GM19463 (cell line): ENCODE measurements around the gene SNX8.

Experiments
- ATAC-seq: cut with Tn5 transposase; IDR thresholded peaks from one replicate; pipeline ENCODE4 v1.9.1; 2021; ENCODE audit warnings: mild to moderate bottlenecking, moderate library complexity; ENCODE audit not compliant: unreplicated experiment

SNX8 gene

GRCh38 chr7:2224934-2225333 lies 89.3 kb downstream of the SNX8 start:
- no peak for ATAC-seq

DNA sequence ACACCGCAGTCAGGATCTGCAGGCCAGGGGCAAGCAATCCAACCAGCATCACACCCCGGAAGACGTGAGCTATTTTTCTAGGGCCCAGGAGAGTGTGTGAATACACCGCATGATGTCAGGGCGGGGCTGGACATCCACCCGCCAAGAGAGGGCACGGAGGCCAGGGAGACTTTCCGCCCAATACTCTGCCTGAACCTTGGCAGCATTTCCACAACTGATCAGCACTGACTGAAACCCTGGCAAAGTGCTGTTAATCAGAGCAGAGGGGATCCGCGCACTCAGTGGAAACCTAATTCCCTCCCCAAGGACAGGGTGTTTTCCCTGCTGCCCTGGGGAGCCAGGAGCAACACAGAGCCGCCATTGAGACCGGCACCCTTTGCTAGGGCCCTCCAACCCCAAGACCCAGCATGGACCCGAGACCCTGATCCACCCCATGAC lies 89.7 kb downstream of the SNX8 start:
- ATAC-seq, result no peak

- ATAC-seq, result no peak
These were observed 90.9 kb downstream of the SNX8 start for GRCh38 chr7:2223321-2223720.

- ATAC-seq, result no peak
These were observed 91.7 kb downstream of the SNX8 start for GRCh38 chr7:2222516-2222915.

GRCh38 chr7:2220954-2221353 lies 93.3 kb downstream of the SNX8 start:
- ATAC-seq, result no peak

DNA sequence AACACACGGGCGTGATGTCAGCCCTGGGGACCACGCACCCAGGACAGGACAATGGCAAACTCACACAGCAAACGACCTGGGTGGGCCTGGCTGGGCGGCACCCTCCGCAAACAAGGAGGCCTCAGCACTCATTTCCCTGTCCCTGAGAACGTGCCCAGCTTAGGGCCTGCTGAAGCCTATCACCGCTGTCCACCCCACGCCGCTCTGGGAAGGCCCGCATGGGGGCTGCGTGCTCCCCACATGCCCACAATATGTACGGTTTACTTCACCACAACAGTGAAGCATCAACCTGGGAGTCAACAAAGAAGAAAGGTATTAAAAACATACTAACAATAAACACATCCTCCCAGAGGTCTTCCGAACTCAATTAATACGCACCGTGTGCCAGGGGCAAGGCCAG lies 93.7 kb downstream of the SNX8 start:
- no peak for ATAC-seq

DNA sequence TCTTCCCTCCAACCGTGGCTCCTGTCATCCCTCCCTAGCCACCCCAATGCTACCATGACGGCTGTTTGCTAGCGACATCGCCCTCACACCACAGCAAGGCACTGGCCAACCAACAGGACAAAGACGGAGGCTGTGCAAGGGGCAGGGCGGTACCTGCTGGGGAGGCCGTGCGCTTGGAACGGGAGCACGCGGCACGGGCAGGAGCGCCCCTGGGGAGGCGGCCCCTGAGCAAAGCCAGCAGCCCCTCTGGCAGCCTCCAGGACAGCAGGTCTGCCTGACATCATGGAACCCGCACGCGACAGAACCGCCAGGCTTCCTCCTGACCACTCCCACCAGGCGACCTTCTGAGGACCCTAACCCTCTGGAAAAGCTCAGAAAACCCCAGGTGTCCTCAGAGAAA lies 94.2 kb downstream of the SNX8 start:
- no peak for ATAC-seq

DNA sequence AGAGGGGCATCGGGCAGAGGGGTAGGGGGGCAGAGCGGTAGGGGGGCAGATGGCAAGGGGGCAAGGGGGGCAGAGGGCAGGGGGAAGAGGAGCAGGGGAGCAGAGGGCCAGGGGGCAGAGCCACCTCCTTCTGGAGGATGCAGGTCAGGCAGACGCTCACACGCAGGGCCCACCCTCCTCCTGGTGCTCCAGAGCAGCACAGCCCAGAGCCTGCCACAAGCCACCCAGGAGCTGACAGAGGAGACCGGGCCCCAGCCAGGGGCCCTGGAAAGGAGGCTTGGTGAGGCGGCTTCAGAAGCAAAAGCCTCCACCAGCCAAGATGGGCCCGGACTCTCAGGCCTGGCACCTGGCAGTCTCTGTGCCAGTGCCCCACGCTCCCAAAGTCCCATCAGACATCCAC lies 94.6 kb downstream of the SNX8 start:
- no peak for ATAC-seq

- ATAC-seq, result no peak
These were observed 95.1 kb downstream of the SNX8 start for GRCh38 chr7:2219136-2219535.

GRCh38 chr7:2218444-2218785 lies 95.8 kb downstream of the SNX8 start:
- ATAC-seq, result no peak

GRCh38 chr7:2217716-2218443 lies 96.4 kb downstream of the SNX8 start:
- ATAC-seq, result no peak

GRCh38 chr7:2217206-2217605 lies 97.0 kb downstream of the SNX8 start:
- ATAC-seq, result no peak

DNA sequence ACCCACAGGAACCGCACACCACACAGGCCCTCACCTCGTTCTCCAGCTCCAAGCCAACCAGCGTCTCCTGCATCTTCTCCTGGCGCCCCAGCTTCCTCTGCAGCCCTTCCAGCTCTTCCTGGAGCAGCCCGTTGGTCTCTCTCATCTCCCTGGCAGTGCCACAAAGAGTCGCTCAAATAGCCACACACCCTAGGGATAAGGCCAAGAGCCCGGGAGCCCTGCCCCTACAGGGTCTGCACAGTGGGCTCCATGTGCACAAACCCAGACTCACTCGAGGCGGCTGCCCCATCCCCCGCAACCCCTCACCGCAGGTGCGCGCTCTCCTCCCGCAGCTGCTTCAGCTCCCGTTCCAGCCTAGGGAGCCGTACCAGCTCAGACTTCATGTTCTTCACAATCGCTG lies 98.4 kb downstream of the SNX8 start:
- no peak for ATAC-seq

GRCh38 chr7:2214636-2215035 lies 99.6 kb downstream of the SNX8 start:
- ATAC-seq, result no peak

DNA sequence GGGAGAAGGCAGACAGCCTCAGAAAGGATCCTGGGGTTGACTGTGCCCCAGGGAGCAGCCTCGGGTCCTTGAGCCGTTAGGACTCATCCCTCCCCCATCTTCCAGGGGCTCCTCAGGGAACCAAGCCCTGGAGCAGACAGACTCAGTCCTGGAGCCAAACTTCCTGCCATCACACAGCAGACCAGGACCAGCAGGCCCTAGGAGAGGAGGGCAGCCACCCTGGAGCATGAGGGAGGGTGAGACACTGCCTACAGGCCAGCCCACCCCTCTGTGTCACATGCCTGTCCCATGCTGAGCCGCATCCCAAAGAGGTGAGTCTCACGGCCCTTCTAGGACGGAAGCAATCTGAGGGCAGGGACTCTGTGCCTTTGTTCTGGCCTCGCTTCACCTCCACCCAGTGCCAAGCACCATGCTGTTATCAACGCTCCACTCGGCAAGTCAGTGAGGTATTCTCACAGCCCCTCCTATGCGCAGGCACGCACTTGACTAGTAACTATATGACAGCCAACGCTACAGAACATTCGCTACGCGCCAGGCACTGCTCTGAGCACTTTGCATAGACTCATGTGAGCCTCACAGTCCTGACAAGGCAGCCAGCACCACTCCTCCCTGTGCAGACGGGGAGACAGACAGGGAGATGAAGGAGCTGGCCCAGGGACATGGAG lies 100.6 kb downstream of the SNX8 start:
- ATAC-seq, result no peak

- ATAC-seq, result no peak
These were observed 101.3 kb downstream of the SNX8 start for GRCh38 chr7:2212906-2213305.

- no peak for ATAC-seq
These were observed 102.3 kb downstream of the SNX8 start for GRCh38 chr7:2211926-2212325.

DNA sequence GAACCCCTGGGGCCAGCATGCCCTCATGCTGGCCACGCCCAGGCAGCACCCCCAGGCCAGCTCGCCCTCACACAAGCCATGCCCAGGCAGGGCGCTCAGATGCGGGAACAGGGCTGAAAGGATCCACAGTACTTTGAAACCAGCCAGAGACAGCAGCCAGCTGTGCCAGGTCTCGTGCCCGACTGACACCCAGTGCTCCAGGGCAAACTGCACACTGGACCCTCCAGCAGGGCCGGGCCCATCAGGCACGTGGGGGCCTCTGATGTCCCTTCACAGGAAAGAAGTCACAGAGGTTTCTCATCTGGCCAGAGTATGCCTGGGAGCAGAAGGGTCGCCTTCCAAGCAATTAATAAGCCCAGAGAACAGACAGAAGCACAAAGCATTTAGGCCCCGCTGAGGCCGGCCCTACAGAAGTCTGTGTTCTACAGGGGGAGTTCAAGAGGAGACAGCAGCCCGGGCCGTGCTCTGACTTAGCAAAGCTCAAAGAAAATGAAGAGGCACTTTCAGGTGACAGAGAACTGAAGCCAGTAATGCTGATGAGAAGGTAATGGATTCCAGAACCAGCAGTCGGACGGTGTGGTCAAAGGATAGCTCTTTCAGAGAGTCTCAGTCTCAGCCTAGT lies 102.9 kb downstream of the SNX8 start:
- no peak for ATAC-seq

GRCh38 chr7:2210551-2211258 lies 103.5 kb downstream of the SNX8 start:
- no peak for ATAC-seq

DNA sequence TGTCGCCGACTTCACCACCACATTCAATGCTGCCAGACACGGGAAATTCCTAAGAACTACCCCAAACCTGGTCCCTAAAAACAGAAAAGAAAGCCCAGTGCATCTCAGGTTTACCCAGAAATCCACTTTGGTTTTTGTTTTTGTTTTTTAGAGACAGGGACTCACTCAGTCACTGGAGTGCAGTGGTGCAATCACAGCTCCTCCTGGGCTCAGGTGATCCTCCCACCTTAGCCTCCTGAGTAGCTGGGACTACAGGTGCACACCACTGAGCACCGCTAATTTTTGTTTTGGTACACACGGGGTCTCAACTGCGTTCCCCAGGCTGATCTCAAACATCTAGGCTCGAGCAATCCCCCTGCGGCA lies 104.3 kb downstream of the SNX8 start:
- peak; percentile 12 for ATAC-seq

DNA sequence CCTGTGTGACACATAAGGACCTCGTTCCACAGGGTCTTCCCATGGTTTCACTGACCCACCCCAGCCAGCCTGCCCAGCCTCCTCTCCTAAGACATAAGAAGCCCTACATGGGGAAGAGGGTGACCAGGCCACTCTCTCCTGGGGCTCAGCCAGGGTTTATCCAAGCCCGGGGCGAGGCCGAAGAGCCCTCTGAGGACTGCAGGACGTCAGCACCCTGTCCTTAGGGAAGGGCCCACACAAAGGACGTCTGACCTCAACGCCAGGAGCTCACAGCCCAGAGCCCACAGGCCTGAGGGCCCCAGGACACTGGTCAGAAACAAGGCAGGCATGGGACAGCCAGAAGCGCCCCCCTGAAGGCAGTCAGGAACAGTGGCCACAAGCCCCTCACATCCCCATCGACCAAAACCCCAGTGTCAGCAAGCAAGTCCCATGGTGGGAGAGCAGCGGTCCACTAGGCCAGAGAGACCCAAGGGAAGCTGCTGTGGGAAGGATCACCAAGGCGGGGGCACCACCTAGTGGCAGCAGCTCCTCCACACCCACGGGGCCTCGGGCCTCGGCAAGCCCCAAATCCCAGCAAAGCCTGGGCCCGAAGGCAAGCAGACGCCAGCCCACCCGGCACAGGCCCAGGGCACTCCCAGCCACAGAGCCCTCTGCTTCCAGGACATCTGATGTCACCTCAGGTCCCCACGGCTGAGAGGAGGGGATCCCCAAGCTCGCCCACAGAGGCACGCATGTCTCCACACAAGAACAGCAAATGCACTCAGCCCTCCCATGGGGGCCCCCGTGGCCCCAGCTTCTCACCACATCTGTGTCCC lies 104.9 kb downstream of the SNX8 start:
- peak; percentile 51 for ATAC-seq
